ENCODE results near the gene PCGF3.

DNA sequence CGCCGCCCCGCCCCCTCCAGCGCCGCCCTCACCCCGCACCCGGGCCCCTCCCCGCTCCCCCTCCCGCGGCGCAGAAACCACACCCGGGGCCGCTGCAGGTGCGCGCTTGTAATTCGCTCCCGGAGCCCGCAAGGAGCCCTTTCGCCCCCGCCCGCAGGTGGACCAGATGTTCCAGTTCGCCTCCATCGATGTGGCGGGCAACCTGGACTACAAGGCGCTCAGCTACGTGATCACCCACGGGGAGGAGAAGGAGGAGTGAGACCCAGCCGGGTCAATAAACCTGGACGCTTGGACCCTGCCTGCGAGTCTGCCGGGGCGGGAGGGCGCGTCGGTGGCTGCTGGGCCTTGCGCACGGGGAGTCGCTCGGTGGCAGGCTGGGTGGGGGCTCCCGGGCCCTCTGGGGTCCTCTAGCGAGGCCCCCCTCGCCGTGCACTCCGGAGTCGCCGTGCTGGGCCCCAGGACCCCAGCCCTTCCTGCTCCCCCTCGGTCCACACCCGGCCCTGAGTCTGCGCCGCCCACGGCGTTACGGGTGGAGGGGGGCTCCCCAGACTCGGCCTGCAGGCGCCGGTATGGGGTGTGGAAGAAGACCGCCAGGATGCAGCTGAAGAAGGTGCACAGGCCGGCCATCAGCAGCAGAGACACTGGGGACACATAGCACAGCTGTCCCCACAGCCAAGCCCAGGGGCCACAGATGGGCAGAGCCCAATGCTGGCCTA is 23.7 kb upstream of the PCGF3 start:
- TF ChIP-seq TOX (CRISPR knock-in tag; IDR thresholded peaks at IDR 0.05; ENCODE audit: borderline replicate concordance) (no peak), ARNTL (CRISPR knock-in tag; IDR thresholded peaks at IDR 0.05; ENCODE audit: borderline replicate concordance, low read depth) (no peak)
- TF ChIP-seq, protein P1, sequence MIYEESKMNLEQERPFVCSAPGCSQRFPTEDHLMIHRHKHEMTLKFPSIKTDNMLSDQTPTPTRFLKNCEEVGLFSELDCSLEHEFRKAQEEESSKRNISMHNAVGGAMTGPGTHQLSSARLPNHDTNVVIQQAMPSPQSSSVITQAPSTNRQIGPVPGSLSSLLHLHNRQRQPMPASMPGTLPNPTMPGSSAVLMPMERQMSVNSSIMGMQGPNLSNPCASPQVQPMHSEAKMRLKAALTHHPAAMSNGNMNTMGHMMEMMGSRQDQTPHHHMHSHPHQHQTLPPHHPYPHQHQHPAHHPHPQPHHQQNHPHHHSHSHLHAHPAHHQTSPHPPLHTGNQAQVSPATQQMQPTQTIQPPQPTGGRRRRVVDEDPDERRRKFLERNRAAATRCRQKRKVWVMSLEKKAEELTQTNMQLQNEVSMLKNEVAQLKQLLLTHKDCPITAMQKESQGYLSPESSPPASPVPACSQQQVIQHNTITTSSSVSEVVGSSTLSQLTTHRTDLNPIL (CRISPR knock-in tag; IDR thresholded peaks at IDR 0.05; ENCODE audit: low read depth), result no peak

All from SK-N-SH treated with all-trans-retinoic acid at 6 μM for 48 hours (cell line).